Right lobe of liver (tissue), 4 donors: ENCODE measurements around the gene OPALIN.

Experiments
- CTCF ChIP-seq, 4 donors: fragments of 200-600 bp in 3 of 4; fragments of 450-650 bp in 1 of 4; IDR thresholded peaks; one replicate each; pipeline versions ENCODE4 v1.5.1 to v1.8.0; 2016 to 2022; ENCODE audit warnings: antibody characterized with exemption in 4 of 4, mild to moderate bottlenecking in 2 of 4
- POLR2A ChIP-seq: fragments of 450-650 bp; IDR thresholded peaks from one replicate; pipeline ENCODE4 v1.6.1; 2017; ENCODE audit warnings: antibody characterized with exemption, mild to moderate bottlenecking
- donor health status: DM: no; HTN: no; CAD: no.
- donor health status: DM: no; HTN: no; CAD: no.
- donor health status: DM: no; HTN: yes; CAD: no.

GRCh38 chr10:96344178-96344577, 14.6 kb downstream of the OPALIN start:
- TF ChIP-seq CTCF (IDR thresholded peaks at IDR 0.05) (no peak), POLR2A (no peak)
